ENCODE data around the gene LRRC63.

GRCh38 chr13:46304546-46304945, 92.8 kb downstream of the LRRC63 start:
- TF ChIP-seq JUN (IDR thresholded peaks at IDR 0.05; ENCODE audit: borderline replicate concordance, insufficient read depth, insufficient read length, low read depth) (no peak), POLR2A (IDR thresholded peaks at IDR 0.05; ENCODE audit: low read depth, low read length) (no peak), CTCF (IDR thresholded peaks at IDR 0.05; ENCODE audit: extremely low read depth in 1 of 2, insufficient read depth in 1 of 2, low read depth in 1 of 2, low read length in 2 of 2) (no peak), MAX (IDR thresholded peaks at IDR 0.05; ENCODE audit: insufficient read depth, insufficient read length) (no peak), EZH2 (IDR thresholded peaks at IDR 0.05; ENCODE audit: borderline replicate concordance, low read depth, low read length, severe bottlenecking) (no peak), POLR2AphosphoS5 (IDR thresholded peaks at IDR 0.05; ENCODE audit: insufficient read depth, low read depth, low read length) (no peak), FOS (IDR thresholded peaks at IDR 0.05; ENCODE audit: borderline replicate concordance, insufficient read depth, low read length) (no peak), GATA2 (IDR thresholded peaks at IDR 0.05; ENCODE audit: insufficient read depth, insufficient read length, low read depth, low read length) (no peak), MYC (IDR thresholded peaks at IDR 0.05; ENCODE audit: low read depth, low read length) (no peak)
